NCI-H510A (cell line): ENCODE data around the gene TULP4.

Experiments used
- DNase-seq: peaks from one replicate; lab custom pipeline; 2025; lab: John Stamatoyannopoulos, UW

TULP4 gene

DNA sequence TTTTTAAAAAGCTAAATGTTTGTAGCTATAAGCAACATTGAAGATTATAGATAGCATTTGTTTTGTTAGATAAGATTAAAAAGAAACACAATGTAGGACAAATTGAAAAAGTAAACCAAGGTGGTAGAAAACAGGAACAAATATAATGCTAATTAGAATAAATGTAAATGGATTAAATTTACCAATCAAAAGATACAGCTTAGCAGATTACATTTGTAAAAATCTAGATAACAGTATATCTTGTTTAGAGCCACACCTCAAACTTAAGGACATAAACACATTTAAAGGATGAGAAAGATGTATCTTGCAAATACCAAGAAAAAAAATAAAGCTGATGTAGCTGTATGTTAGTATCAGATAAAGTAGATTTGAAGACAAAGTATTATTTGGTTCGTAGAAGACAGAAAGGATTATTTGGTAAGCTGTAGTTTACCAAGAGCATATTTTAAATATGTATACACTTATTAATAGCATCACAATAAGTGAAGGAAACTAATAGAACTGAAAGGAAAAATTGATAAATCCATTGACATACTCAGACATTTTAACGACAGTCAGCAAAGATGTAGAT lies 107.2 kb downstream of the TULP4 start:
- no peak for DNase-seq

DNA sequence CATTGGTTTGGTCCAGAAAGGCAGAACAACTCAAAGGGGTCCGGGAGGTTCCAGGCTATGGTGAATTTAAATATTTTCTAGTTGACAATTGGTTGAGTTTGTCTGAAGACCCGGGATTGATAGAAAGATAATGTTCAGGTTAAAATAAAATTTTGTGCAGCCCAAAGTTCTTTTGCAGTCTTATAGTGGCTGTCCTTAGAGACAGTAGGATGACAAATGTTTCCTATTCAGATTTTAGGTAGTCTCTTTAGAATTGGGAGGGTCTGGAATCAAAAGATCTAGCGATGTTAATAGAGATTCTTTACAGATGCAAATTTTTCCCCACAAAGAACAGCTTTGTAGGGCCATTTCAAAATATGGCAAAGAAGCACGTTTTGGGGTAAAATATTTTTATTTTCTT lies 109.1 kb downstream of the TULP4 start:
- DNase-seq: no peak

DNA sequence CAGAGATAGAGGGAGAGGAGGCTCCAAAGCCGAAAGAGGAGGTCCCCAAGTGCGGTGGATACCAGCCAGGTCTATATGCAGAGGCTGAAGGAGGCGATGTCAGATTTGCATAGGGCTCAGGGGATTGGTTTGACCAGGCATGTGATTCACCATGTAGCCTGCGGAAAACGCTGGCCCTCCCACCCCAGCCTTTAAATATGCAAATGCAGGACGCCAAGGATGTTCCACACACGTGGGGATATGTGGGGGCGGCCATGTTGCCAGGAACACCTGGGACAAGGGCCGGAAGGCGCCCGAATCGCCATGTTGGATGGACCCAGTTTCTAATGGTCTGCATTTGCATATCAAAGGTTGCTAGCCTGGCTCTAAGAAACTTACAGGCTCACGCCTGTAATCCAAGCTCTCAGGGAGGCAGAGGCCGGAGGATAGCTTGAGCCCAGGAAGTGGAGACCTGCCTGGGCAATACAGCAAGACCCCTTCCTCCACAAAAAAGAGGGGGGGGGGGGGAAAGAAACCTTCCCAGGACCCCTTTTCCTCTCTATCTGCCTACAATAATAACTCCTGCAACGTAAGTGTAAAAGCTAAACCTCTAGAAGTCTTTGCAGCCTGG lies 110.5 kb downstream of the TULP4 start:
- no peak for DNase-seq

DNA sequence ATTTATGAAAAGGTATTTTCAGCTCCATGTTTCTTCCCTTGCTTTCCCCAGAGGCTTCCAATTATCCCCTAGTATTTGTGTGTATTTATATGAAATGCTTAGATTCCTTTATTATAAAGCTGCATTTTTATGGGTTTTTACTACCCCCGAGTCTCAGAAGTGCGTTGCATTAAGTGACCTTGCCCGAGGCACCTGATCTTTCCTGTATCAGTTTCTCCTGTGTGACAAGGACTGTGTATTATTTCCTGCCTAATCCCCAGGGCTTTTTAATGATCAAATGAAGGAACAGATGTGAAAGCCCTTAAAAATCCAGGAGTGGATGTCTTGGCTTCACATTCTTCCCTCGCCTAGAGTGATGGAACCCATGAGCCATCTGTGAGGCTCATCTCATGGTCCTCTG lies 118.8 kb downstream of the TULP4 start:
- no peak for DNase-seq

DNA sequence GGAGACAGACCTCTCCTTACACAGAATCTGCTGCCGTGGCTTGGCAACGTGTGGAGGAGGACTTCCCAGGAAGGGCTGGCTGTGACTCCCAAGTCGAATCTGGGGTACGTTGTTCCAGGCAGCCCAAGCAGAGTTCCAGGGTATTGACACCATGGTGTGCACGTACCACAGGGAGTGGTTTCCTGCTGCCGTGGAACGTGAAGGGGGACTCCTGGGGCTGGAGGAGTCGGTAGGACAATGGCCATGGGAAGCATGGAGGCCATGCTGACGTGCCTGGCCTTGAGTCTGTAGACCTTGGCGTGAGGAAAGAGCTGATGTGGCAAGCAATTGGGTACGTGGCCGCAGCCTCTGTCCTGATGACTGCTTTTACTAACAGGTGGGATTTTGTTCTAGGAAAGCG lies 119.3 kb downstream of the TULP4 start:
- no peak for DNase-seq

DNA sequence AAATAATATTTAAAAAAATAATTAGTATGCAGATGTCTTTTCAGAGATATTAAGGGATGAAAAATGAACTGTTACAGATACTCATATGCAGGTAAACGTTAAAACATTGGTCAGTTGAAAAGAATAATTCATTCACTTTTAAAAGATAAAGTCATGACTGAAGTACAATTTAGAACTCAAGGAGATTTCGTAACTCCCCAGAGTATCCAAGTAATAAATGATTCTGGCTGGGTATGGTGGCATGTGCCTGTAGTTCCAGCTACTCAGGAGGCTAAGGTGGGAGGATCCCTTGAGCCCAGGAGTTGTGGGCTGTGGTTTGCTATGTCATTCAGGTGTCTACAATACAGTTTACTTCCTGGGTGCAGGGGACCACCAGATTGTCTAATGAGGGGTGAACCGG lies 125.3 kb downstream of the TULP4 start:
- no peak for DNase-seq

DNA sequence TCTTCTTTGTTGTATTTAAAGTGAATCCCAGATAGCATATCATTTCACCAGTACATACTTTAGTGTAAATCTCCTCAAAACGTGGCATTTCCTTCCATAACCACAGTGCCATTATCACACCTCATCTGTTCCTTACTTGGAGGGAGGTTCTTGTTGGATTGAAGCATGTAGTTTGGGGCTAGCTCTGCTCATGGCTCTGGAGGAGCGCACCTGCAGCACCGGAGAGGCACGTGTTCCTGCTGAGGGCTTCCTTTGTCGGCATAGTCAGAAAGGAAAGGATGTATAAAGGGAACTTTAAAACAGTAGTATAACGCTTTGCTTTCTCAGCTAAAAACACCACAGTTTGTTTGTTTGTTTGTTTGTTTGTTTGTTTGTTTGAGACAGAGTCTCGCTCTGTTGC lies 126.0 kb downstream of the TULP4 start:
- no peak for DNase-seq

DNA sequence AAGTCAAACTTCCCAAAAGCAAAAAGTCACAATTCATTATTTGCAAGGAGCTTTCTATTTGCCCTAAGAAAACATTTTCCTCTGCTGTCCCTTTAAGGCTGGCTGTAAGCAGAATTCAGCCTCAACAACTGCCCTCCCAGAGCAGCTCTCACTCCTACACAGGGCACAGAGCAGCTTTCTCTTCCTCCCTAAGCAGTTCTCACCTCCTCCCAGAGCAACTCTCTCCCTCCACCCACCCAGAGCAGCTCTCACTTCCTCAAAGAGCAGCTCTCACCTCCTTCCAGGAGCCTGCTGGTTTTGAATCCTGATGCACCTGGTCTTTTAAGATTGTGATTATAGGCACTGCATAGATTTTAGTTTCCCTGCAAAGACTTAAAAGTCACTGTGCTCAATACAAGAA lies 127.0 kb downstream of the TULP4 start:
- no peak for DNase-seq

DNA sequence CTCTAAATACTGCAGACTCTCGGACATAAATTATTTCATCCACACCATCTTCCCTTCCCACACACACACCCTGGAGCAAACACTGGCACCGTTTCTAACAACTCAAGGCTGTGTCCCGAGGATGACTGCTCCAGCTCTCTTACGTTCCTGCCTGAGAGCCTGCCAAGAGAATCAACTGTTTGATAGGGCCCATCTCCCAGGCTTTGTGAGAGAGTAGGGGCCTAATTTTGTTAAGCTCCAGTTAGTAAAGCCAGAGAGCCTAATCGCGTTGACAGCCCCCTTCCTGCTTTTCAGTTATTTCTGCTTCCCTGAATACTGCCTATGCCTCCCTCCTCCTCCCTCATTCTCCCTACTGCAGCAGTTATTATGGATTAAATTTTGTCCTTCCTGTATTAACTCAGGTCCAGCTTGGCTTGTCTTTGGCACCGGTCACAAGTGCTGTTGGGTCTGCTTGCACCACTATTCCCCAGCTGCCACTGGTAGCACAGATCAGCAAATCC lies 129.5 kb downstream of the TULP4 start:
- no peak for DNase-seq

DNA sequence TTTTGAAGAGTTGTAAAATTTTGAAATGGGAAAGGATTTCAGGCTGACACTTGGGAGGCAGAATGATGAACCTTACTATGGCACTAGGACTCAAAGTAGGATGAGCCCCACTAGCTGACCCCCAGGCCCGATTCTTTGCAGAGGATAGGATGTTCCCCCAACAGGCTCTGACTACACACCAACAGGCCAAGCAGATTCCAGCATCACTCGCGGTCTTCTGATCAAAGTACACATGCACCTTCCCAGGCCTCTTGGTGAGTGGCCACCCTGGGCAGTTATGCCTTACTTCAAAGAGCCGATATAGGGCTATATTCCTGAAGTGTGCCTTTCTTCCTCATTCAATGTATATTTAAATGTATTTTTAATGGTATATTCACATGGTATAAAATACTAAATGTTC lies 130.0 kb downstream of the TULP4 start:
- DNase-seq: no peak

- no peak for DNase-seq
Observed at GRCh38 chr6:158445426-158446085, 133.3 kb downstream of the TULP4 start.

DNA sequence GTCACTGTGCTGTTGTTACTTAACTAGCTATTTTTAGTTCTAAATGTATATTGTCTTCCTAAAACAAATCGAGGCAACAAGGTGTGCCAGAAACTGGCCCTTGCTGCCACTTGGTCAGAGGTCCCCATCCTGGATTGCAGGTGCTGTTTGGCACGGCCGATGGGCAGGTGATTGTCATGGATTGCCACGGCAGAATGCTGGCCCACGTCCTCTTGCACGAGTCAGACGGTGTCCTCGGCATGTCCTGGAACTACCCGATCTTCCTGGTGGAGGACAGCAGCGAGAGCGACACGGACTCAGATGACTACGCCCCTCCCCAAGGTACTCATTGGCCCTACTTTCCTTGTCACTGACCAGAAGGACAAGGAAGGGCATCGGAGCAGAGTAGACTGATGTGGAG lies 136.6 kb downstream of the TULP4 start:
- no peak for DNase-seq

GRCh38 chr6:158452191-158452590 lies 139.9 kb downstream of the TULP4 start:
- DNase-seq: no peak

GRCh38 chr6:158457131-158457530 lies 144.9 kb downstream of the TULP4 start:
- DNase-seq: no peak

GRCh38 chr6:158457616-158458278 lies 145.5 kb downstream of the TULP4 start:
- DNase-seq: no peak

DNA sequence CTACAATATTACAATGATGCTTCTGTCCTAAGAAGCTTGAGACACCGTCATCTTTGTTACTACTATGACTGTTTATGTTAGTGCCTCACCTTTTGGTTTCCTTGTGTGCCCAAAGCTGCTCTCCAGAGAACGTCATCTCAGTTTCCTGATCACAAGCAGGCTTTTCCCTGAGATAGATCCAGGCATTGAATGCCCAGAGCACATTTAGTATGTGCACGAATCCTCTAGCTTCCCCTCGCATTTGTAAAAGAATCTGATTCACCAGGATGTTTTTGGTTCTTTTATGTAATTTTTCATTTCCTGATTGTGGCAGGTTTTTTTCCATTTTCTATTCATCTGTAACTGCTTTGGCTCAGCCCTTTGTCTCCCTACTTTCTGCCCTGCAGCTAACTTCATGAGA lies 147.5 kb downstream of the TULP4 start:
- DNase-seq: no peak

- no peak for DNase-seq
Observed at GRCh38 chr6:158460602-158461169, 148.4 kb downstream of the TULP4 start.

GRCh38 chr6:158461954-158462353 lies 149.7 kb downstream of the TULP4 start:
- no peak for DNase-seq

DNA sequence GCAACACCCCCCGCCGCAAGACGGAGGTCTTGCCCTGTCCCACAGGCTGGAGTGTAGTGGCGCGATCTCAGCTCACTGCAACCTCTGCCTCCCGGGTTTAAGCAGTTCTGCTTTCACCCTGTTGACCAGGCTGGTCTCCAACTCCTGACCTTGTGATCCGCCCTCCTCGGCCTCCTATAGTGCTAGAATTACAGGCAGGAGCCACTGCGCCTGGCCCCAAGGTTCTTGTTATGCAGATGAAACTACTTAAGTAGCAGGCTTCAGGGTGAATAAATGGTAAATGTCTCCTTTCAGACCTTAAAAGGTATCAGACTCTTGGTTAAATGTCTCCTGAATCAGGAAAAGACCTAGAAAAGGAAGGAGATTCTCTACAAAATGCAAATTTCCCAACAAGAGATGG lies 152.2 kb downstream of the TULP4 start:
- no peak for DNase-seq

DNA sequence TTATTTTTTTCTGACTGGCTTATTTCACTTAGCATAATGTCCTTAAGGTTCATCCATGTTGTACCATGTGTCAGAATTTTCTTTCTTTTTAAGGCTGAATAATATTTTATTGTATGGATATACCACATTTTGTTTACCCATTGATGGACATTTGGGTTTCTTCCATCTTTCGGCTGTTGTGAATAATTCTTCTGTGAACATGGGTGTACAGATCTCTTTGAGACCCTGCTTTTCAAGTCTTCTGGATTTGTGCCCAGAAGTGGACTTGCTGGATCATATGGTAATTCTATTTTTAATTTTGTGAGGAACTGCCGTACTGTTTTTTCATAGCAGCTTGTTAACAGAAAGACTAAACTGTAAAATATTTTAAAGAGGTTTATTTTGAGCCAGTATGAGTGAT lies 153.0 kb downstream of the TULP4 start:
- no peak for DNase-seq

DNA sequence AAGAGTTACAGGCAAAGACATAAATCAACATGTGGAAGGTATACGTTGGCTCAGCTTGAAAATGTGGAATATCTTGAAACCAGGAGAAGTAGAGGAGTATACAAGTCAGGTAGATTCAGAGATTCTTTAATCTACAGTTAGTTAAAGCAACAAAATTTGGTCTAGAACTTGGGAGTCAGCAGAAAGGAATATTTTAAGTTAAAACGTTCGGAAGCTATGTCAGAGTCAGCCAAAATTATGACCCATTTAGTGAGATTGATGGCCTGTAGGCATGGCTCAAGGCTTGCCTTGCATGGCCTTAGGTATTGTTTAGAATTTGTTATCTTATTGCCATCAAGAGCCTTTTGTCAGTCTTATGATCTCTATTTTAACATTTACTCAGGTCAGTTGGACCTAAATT lies 153.5 kb downstream of the TULP4 start:
- DNase-seq: no peak

GRCh38 chr6:158467923-158468322 lies 155.7 kb downstream of the TULP4 start:
- no peak for DNase-seq

DNA sequence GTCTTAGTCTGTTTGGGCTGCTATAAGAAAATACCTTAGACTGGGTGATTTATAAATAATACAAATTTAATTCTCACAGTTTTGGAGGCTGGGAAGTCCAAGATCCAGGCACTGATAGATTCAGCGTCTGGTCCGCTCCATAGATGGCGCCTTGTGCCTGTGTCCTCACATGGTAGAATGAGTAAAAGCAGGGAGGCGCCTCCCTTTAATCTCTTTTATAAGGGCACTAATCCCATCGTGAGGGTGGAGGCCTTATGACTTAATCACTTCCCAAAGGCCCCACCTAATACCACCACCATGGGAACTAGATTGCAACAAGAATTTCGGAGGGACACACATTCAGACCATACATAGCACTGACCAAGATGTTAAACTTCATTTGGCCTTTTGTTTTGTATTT lies 156.4 kb downstream of the TULP4 start:
- no peak for DNase-seq
